Measurements from ENCODE around the gene DIRAS1. TPM values are rescaled to one million over a fixed set of nuclear protein-coding genes. Genes with fewer than 3 reads are reported as not detected.

DIRAS1 gene
- total RNA-seq, 2 experiments from 2014 or later = not detected

- Histone ChIP-seq H3K27me3 (ENCODE audit: control insufficient read depth in 1 of 2, insufficient read depth in 2 of 2, low read length in 2 of 2) (no peaks in the 10 kb centered on the region), H3K36me3 (ENCODE audit: insufficient read depth, low read length) (peaks cover 47% of the 10 kb centered on the region), H3K4me1 (ENCODE audit: insufficient read depth, low read length) (no peaks in the 10 kb centered on the region), H3K9me3 (ENCODE audit: control insufficient read depth in 1 of 2, insufficient read depth in 1 of 2, low read length in 2 of 2) (no peaks in the 10 kb centered on the region), H3K4me3 (ENCODE audit: low read length) (no peak overlapping the region), H3K27ac (ENCODE audit: low read depth in 1 of 2, low read length in 2 of 2) (no peak overlapping the region)
- DNase-seq = no peak
- intact Hi-C loops (cut with DNase I, micrococcal nuclease) = no loop called here
- Mint-ChIP-seq H3K27me3 (no peaks in the 10 kb centered on the region), H3K4me1 (ENCODE audit: low read depth) (peaks cover 5% of the 10 kb centered on the region), H3K9me3 (no peaks in the 10 kb centered on the region), H3K4me3 (no peak overlapping the region), H3K27ac (no peak overlapping the region), H3K36me3 (ENCODE audit: low read depth) (peaks cover 39% of the 10 kb centered on the region)
- CTCF ChIA-PET = interaction anchor here (1.0 kb wide), 1 partner anchor 149 kb away, joined by 3 read pairs; no protein-coding TSS in a partner anchor
- POLR2A ChIA-PET = no interaction called here
- TF ChIP-seq CTCF (IDR thresholded peaks at IDR 0.05) = no peak
- no peak for ATAC-seq (ENCODE audit: poor library complexity)
Measured at GRCh38 chr19:2756921-2757881, 36.0 kb upstream of the DIRAS1 start.

GRCh38 chr19:2756477-2756876 is 35.3 kb upstream of the DIRAS1 start:
- intact Hi-C loops (cut with DNase I, micrococcal nuclease) = no loop called here
- Mint-ChIP-seq H3K9me3 (no peaks in the 10 kb centered on the region), H3K4me1 (ENCODE audit: low read depth) (peaks cover 5% of the 10 kb centered on the region), H3K4me3 (no peak overlapping the region), H3K36me3 (ENCODE audit: low read depth) (peaks cover 34% of the 10 kb centered on the region), H3K27me3 (no peaks in the 10 kb centered on the region), H3K27ac (no peak overlapping the region)
- DNase-seq = no peak
- H3K4me1 ChIP-seq (ENCODE audit: insufficient read depth, low read length) = no peaks in the 10 kb centered on the region
- H3K4me3 ChIP-seq (ENCODE audit: low read length) = no peak overlapping the region
- TF ChIP-seq CTCF (IDR thresholded peaks at IDR 0.05) = no peak
- ATAC-seq (ENCODE audit: poor library complexity) = no peak
- CTCF ChIA-PET = interaction anchor here (1.0 kb wide), 1 partner anchor 149 kb away, joined by 3 read pairs; no protein-coding TSS in a partner anchor
- H3K9me3 ChIP-seq (ENCODE audit: control insufficient read depth in 1 of 2, insufficient read depth in 1 of 2, low read length in 2 of 2) = no peaks in the 10 kb centered on the region
- peaks cover 46% of the 10 kb centered on the region for H3K36me3 ChIP-seq (ENCODE audit: insufficient read depth, low read length)
- H3K27me3 ChIP-seq (ENCODE audit: control insufficient read depth in 1 of 2, insufficient read depth in 2 of 2, low read length in 2 of 2) = no peaks in the 10 kb centered on the region
- POLR2A ChIA-PET = no interaction called here
- H3K27ac ChIP-seq (ENCODE audit: low read depth in 1 of 2, low read length in 2 of 2) = no peak overlapping the region

- ChIA-PET CTCF (interaction anchor here (1.0 kb wide), 1 partner anchor 148 kb away, joined by 3 read pairs; no protein-coding TSS in a partner anchor), POLR2A (interaction anchor here (0.6 kb wide), 1 partner anchor 23 kb away, joined by 3 read pairs; no protein-coding TSS in a partner anchor)
- intact Hi-C loops (cut with DNase I, micrococcal nuclease) = no loop called here
- Histone ChIP-seq H3K27ac (ENCODE audit: low read depth in 1 of 2, low read length in 2 of 2) (no peak overlapping the region), H3K4me1 (ENCODE audit: insufficient read depth, low read length) (no peaks in the 10 kb centered on the region), H3K4me3 (ENCODE audit: low read length) (no peak overlapping the region), H3K27me3 (ENCODE audit: control insufficient read depth in 1 of 2, insufficient read depth in 2 of 2, low read length in 2 of 2) (no peaks in the 10 kb centered on the region), H3K9me3 (ENCODE audit: control insufficient read depth in 1 of 2, insufficient read depth in 1 of 2, low read length in 2 of 2) (no peaks in the 10 kb centered on the region), H3K36me3 (ENCODE audit: insufficient read depth, low read length) (peaks cover 39% of the 10 kb centered on the region)
- no peak overlapping the region for H3K4me3 Mint-ChIP-seq
- DNase-seq = no peak
- no peaks in the 10 kb centered on the region for H3K27me3 Mint-ChIP-seq
- H3K36me3 Mint-ChIP-seq (ENCODE audit: low read depth) = peaks cover 30% of the 10 kb centered on the region
- peaks cover 5% of the 10 kb centered on the region for H3K4me1 Mint-ChIP-seq (ENCODE audit: low read depth)
- ATAC-seq (ENCODE audit: poor library complexity) = no peak
- H3K9me3 Mint-ChIP-seq = no peaks in the 10 kb centered on the region
- no peak overlapping the region for H3K27ac Mint-ChIP-seq
- no peak for TF ChIP-seq CTCF (IDR thresholded peaks at IDR 0.05)
Measured at GRCh38 chr19:2755811-2756210, 34.6 kb upstream of the DIRAS1 start.

All from CD4-positive, alpha-beta T cell (primary cell).